Esophagus (tissue), 2 donors: ENCODE data around the gene UGT1A3. TPM values are rescaled to one million over a fixed set of nuclear protein-coding genes. Genes with fewer than 3 reads are reported as not detected.
A peak's percentile ranks its signal among the peaks of the same experiment; 100 is the strongest.

Experiments
- H3K27ac ChIP-seq, 2 donors: one replicate each; pipeline ENCODE4 v1.5.1; 2013; ENCODE audit warnings: low read depth in 2 of 2, mild to moderate bottlenecking in 2 of 2, inconsistent platforms in 1 of 2, low read length in 1 of 2, moderate library complexity in 1 of 2
- H3K27me3 ChIP-seq, 2 donors: one replicate each; pipeline ENCODE4 v1.6.1; 2013; ENCODE audit warnings: low read length in 2 of 2, control low read depth in 1 of 2, mild to moderate bottlenecking in 1 of 2; ENCODE audit not compliant: insufficient read depth in 2 of 2, control insufficient read depth in 1 of 2
- H3K36me3 ChIP-seq, 2 donors: one replicate each; pipeline ENCODE4 v1.6.1; 2013; ENCODE audit warnings: low read length in 1 of 2; ENCODE audit not compliant: control insufficient read depth in 2 of 2, insufficient read depth in 2 of 2
- H3K4me1 ChIP-seq, 2 donors: one replicate each; pipeline ENCODE4 v1.6.1; 2013; ENCODE audit warnings: low read length in 1 of 2; ENCODE audit not compliant: control insufficient read depth in 2 of 2, insufficient read depth in 2 of 2
- H3K4me3 ChIP-seq, 2 donors: one replicate each; pipeline ENCODE4 v1.5.1; 2013; ENCODE audit warnings: low read length in 2 of 2, mild to moderate bottlenecking in 2 of 2, low read depth in 1 of 2, moderate library complexity in 1 of 2
- H3K9me3 ChIP-seq, 2 donors: one replicate each; pipeline ENCODE4 v1.6.1; 2013; ENCODE audit warnings: mild to moderate bottlenecking in 2 of 2, low read depth in 1 of 2, low read length in 1 of 2, moderate library complexity in 1 of 2; ENCODE audit not compliant: control insufficient read depth in 2 of 2, insufficient read depth in 1 of 2
- WGBS, 2 donors: extraction: QIAGEN DNeasy Blood & Tissue Kit; methylation state at CpG; one replicate each; pipeline ENCODE4 v1.1.7; 2013; 5-methylcytosine and 5-hydroxymethylcytosine counted together
- polyA plus RNA-seq, 2 donors: library from polyadenylated mRNA; stranded (reverse); fragments of 200-250 nt; gene quantifications; one replicate each; pipeline ENCODE4 v1.2.3, GENCODE V29; 2013
- donor health status: healthy with polysubstance abuse.
- donor health status: Bipolar disorder and iron deficiency.

UGT1A3 gene
- polyA plus RNA-seq, 2 donors = 0.07 to 1.5 TPM

DNA sequence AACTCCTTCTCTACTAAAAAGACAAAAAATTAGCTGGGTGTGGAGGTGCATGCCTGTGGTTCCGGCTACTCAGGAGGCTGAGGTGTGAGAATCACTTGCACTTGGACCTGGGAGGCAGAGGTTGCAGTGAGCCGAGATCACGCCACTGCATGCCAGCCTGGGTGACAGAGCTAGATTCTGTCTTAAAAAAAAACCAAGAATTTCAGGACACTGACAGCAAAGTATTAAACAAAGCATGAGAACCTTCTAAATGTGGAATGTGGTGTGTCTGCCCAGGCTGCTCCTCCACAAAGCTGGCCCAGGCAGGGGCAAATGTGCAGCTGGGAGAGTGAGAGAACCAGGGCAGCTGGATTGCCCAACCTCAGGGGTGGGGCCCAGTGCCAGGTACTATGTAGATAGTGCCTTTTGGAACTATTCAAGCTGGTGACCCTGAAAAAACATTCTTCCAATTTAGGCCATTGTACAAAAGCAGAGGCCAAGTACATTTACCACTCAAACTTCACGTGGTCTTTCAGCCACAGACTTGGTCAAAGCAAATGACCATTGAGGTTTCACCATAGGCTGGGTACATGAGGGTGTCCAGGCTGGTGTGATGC lies 22.8 kb upstream of the UGT1A3 start:
- 39 to 44% methylated on average over 4 of the region's 4 CpGs for WGBS, 2 donors

DNA sequence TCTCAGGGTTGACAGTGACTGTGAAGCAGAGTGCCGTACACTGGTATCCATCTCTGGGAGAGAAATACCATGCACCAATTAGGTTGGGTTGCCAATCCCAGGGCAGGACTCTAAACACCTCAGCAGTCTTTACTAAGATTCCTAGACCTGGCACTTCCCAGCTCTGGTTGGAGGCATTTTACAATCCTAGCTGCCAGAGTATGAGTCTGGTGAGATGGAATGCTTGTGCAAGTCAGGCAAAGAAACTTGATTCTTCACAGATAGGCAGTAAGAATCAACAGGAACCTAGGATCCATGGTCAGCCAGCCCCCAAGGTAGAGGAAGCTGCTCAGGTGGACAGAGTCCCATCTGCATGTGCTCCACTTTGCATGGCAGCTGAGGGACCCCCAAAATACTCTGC lies 22.1 kb upstream of the UGT1A3 start:
- Histone ChIP-seq H3K9me3 (peaks cover 0 to 2% of the 10 kb centered on the region in 2 donors), H3K27ac (peak overlapping the region; percentile 86 to 90), H3K4me1 (peaks cover 0 to 12% of the 10 kb centered on the region in 2 donors), H3K27me3 (no peaks in the 10 kb centered on the region), H3K4me3 (no peak overlapping the region), H3K36me3 (no peaks in the 10 kb centered on the region)
- WGBS, 2 donors = 25 to 52% methylated on average over 1 of the region's 1 CpG

More for the DNA sequence above, 22.8 kb upstream of the UGT1A3 start:
- Histone ChIP-seq H3K36me3 (no peaks in the 10 kb centered on the region), H3K4me3 (no peak overlapping the region), H3K9me3 (peaks cover 0 to 2% of the 10 kb centered on the region in 2 donors), H3K27ac (peak overlapping the region; percentile 86 to 90), H3K27me3 (no peaks in the 10 kb centered on the region), H3K4me1 (peaks cover 0 to 10% of the 10 kb centered on the region in 2 donors)

DNA sequence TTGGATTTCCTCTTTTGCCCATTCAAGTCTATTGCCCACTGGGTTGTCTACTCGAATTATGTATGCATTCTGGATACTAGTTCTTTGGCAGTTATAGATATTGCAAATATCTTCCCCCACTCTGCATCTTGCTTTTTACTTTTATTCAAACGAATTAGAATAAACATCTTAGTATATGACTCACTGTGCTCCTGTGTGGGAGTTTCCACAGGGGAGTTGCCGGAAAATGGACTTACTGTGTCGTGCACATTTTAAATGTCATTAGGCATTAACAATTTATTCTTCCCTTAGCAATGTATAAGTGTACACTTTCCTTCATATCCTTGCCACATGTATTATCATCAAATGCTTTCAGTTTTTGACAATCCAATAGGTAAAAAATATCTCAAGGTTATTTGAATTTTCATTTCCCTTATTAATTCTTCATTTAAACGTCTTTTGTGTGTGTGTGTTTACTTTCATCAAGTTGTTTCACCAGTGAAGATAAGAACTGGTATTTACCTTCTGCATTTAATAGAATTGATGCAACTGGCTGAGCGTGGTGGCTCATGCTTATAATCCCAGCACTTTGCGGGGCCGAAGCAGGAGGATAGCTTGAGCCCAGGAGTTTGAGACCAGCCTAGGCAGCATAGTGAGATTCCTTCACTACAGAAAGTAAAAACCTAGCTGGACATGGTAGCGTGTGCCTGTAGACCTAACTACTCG lies 20.8 kb upstream of the UGT1A3 start:
- 50 to 51% methylated on average over 10 of the region's 10 CpGs for WGBS, 2 donors
- Histone ChIP-seq H3K27ac (peak overlapping the region; percentile 81 to 82), H3K27me3 (no peaks in the 10 kb centered on the region)

DNA sequence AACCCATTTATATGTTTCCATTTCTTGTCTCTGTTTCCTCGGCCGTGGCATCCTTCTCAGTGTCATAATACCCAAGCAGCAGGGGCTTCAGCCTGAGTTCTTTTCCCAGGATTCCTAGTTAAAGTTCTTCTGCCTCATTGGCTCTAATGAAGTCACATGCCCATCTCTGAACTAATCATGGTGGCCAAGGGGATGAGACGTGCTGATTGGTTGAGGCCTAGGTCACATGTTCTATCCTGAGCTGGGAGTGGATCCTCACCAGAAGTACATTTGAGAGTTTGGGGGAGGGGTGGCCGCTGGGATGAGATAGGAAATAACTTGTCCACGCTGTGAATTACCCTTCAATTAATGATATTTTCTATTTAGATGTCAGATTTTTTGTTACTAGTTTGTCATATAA lies 19.9 kb upstream of the UGT1A3 start:
- H3K4me3 ChIP-seq = no peak overlapping the region
- peaks cover 0 to 1% of the 10 kb centered on the region in 2 donors for H3K36me3 ChIP-seq
- H3K27me3 ChIP-seq = no peaks in the 10 kb centered on the region
- H3K27ac ChIP-seq = peak overlapping the region; percentile 47 to 81
- H3K9me3 ChIP-seq = no peaks in the 10 kb centered on the region
- 82 to 88% methylated on average over 5 of the region's 5 CpGs for WGBS, 2 donors
- H3K4me1 ChIP-seq = peaks cover 0 to 12% of the 10 kb centered on the region in 2 donors

More for the DNA sequence above, 20.8 kb upstream of the UGT1A3 start:
- H3K4me3 ChIP-seq = no peak overlapping the region
- no peaks in the 10 kb centered on the region for H3K36me3 ChIP-seq
- peaks cover 0 to 2% of the 10 kb centered on the region in 2 donors for H3K9me3 ChIP-seq
- H3K4me1 ChIP-seq = peaks cover 0 to 12% of the 10 kb centered on the region in 2 donors

DNA sequence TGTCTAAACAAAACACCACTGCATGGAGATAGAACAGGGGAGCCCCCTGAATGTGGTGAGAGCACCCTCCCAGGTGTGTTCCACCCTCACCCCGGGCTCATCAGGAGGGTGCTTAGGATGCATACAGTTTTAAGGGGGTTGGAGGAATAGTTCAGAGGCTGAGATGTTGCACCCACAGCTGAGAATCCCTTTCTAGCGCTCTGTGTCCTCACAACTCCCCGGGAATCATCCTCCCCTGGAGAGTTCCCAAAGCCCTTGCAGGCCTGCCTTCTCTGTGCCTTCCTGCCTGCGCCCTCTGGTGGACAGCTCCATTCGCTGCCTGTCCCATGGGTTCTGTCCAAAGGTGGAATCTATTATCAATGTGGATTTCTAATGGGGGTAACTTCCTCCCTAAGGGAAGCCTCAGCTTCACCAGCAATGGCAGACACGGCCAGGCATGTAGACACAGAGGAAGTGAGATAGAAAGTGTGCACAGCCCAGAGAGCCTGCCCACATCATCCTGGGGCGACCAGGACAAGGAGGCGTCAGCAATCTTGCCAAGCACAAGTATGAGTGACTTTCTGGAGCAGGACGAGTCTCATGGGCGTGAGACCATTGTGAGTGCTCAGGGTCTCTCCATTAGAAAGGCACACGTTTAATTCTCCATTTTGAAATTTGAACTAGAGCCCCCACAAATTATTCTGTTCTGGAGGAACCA lies 17.4 kb upstream of the UGT1A3 start:
- Histone ChIP-seq H3K36me3 (peaks cover 0 to 2% of the 10 kb centered on the region in 2 donors), H3K27ac (no peak overlapping the region), H3K9me3 (no peaks in the 10 kb centered on the region), H3K4me3 (no peak overlapping the region), H3K4me1 (peaks cover 0 to 9% of the 10 kb centered on the region in 2 donors), H3K27me3 (no peaks in the 10 kb centered on the region)
- WGBS, 2 donors = 35 to 37% methylated on average over 11 of the region's 11 CpGs

DNA sequence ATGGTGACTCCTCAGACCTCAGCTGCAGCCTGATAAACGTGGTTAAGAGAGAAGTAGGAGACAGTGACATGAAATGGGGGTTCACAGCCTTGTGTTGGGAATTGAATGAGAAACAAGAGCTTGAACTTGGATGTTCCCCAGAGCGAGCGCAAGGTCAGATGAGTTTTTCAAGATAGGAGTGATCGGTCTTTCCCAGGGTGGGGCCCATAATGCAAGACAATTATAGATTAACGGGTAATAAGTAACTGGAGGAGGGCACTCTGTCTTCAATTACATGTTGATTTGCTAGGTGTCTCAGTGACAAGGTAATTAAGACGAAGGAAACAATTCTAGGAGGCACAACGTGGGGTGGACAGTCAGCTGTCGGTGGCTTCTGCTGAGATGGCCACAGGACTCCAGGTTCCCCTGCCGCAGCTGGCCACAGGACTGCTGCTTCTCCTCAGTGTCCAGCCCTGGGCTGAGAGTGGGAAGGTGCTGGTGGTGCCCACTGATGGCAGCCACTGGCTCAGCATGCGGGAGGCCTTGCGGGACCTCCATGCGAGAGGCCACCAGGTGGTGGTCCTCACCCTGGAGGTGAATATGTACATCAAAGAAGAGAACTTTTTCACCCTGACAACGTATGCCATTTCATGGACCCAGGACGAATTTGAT lies 16.1 kb upstream of the UGT1A3 start, which contains the start of gene UGT1A5:
Gene UGT1A5, plus strand, starts transcription at position 297 of the 651 bp plus-strand sequence. Its CDS starts 85 bp downstream, at position 382.
- Histone ChIP-seq H3K27ac (no peak within 1 kb of the TSS), H3K4me1 (peaks cover 0 to 2% of the 10 kb centered on the region in 2 donors), H3K36me3 (peaks cover 0 to 2% of the 10 kb centered on the region in 2 donors), H3K4me3 (no peak within 1 kb of the TSS), H3K9me3 (no peaks in the 10 kb centered on the region), H3K27me3 (no peaks in the 10 kb centered on the region)
- WGBS, 2 donors = 74 to 85% methylated on average over 14 of the region's 14 CpGs

DNA sequence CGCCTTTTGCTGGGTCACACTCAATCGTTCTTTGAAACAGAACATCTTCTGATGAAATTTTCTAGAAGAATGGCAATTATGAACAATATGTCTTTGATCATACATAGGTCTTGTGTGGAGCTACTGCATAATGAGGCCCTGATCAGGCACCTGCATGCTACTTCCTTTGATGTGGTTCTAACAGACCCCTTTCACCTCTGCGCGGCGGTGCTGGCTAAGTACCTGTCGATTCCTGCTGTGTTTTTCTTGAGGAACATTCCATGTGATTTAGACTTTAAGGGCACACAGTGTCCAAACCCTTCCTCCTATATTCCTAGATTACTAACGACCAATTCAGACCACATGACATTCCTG lies 15.6 kb upstream of the UGT1A3 start:
- 72 to 77% methylated on average over 7 of the region's 7 CpGs for WGBS, 2 donors
- no peak overlapping the region for H3K4me3 ChIP-seq
- no peak overlapping the region for H3K27ac ChIP-seq
- H3K9me3 ChIP-seq = no peaks in the 10 kb centered on the region
- no peaks in the 10 kb centered on the region for H3K27me3 ChIP-seq
- peaks cover 0 to 2% of the 10 kb centered on the region in 2 donors for H3K36me3 ChIP-seq
- H3K4me1 ChIP-seq = peaks cover 0 to 2% of the 10 kb centered on the region in 2 donors

DNA sequence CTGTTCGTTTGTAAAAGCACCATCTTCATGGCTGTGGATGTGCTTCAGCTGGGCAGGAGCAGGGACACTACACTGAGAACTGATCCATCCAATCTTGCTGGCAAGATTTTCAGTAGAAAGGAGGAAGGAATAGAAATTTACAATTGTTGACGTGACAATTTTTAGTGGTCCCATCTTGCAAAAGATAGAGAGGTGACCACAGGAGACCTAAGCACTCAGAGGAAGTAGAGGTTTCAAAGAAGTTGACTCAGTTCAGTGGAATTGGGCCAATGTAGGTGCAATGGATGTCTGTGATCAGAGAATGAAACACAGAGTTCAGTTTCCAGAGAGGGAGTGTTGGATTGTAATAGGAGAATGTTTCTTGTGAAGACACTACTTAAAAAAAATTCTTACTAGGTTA lies 14.7 kb upstream of the UGT1A3 start:
- no peaks in the 10 kb centered on the region for H3K9me3 ChIP-seq
- peaks cover 0 to 2% of the 10 kb centered on the region in 2 donors for H3K4me1 ChIP-seq
- H3K4me3 ChIP-seq = no peak overlapping the region
- no peaks in the 10 kb centered on the region for H3K27me3 ChIP-seq
- H3K36me3 ChIP-seq = peaks cover 0 to 2% of the 10 kb centered on the region in 2 donors
- WGBS, 2 donors = 77 to 79% methylated on average over 2 of the region's 2 CpGs
- no peak overlapping the region for H3K27ac ChIP-seq

DNA sequence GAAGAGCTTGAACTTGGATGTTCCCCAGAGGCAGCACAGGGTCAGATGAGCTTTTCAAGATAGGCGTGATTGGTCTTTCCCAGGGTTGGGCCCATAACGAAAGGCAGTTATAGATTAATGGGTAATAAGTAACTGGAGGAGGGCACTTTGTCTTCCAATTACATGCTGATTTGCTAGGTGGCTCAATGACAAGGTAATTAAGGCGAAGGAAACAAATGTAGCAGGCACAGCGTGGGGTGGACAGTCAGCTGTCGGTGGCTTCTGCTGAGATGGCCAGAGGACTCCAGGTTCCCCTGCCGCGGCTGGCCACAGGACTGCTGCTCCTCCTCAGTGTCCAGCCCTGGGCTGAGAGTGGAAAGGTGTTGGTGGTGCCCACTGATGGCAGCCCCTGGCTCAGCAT lies 10.3 kb upstream of the UGT1A3 start, which contains the start of gene UGT1A4:
Gene UGT1A4, plus strand, starts transcription at position 185 of the 400 bp plus-strand sequence. Its CDS starts 85 bp downstream, at position 270.
- Histone ChIP-seq H3K27me3 (no peaks in the 10 kb centered on the region), H3K4me1 (no peaks in the 10 kb centered on the region), H3K36me3 (peaks cover 0 to 2% of the 10 kb centered on the region in 2 donors), H3K4me3 (no peak within 1 kb of the TSS), H3K9me3 (no peaks in the 10 kb centered on the region), H3K27ac (no peak within 1 kb of the TSS)
- WGBS, 2 donors = 80 to 93% methylated on average over 7 of the region's 7 CpGs
